Pancreas (tissue), 10 donors: ENCODE results near the gene DCP1B. TPM values are rescaled to one million over a fixed set of nuclear protein-coding genes. Genes with fewer than 3 reads are reported as not detected.

ENCODE experiments used
- ATAC-seq, 4 donors: fragments of 200-7000 bp; cut with Tn5 transposase; one replicate each; pipeline versions ENCODE4 v1.8.0 to v1.9.1; 2020; ENCODE audit warnings: mild to moderate bottlenecking in 4 of 4, moderate library complexity in 4 of 4
- DNase-seq, 6 donors: peaks; one replicate each; pipeline ENCODE4 v3.0.0-alpha.2; 2020
- FAIRE-seq: peaks from 2 replicates; lab custom pipeline; 2012; peaks lifted over from hg19 to GRCh38; lab: Jason Lieb, UNC
- H3K27ac ChIP-seq, 4 donors: fragments of 200-600 bp; sonication (generic); 1 replicate in 3 of 4; 2 replicates in 1 of 4; pipeline versions ENCODE4 v1.5.0 to v1.8.0; 2020
- H3K27me3 ChIP-seq, 4 donors: fragments of 200-600 bp; one replicate each; pipeline ENCODE4 v1.8.0; 2021
- H3K36me3 ChIP-seq, 3 donors: fragments of 200-600 bp; sonication (generic) in 1 of 3; one replicate each; pipeline versions ENCODE4 v1.5.0 to v1.8.0; 2020 to 2021
- H3K4me1 ChIP-seq, 3 donors: fragments of 200-600 bp; one replicate each; pipeline ENCODE4 v1.8.0; 2021
- H3K4me3 ChIP-seq, 4 donors: fragments of 200-600 bp; sonication (generic) in 2 of 4; one replicate each; pipeline versions ENCODE4 v1.5.0 to v1.8.0; 2020 to 2021
- H3K9me3 ChIP-seq, 4 donors: fragments of 200-600 bp; one replicate each; pipeline ENCODE4 v1.8.0; 2021
- CTCF ChIP-seq, 4 donors: fragments of 200-600 bp; sonication (generic) in 3 of 4; IDR thresholded peaks; one replicate each; pipeline versions ENCODE4 v1.5.0 to v1.8.0; 2021; ENCODE audit warnings: antibody characterized with exemption in 4 of 4
- WGBS, 2 donors: extraction: QIAGEN DNeasy Blood & Tissue Kit; methylation state at CpG; one replicate each; pipeline ENCODE4 v1.1.7; 2013; 5-methylcytosine and 5-hydroxymethylcytosine counted together
- intact Hi-C, 3 donors: fragments of 100-400 bp; cut with DNase I; formaldehyde crosslinking; loops; one replicate each; pipeline versions ENCODE4 v1.11.1 to v1.14.2; 2022
- polyA plus RNA-seq, 2 donors: library from polyadenylated mRNA; stranded (reverse); fragments of 200-250 nt; gene quantifications; one replicate each; pipeline ENCODE4 v1.2.3, GENCODE V29; 2013
- total RNA-seq, 6 donors: library from RNA; stranded (reverse); fragmentation: NEBNext Ultra II Directional in 4 of 6; extraction: Animal tissue kit (Norgen Biotek cat#: 25700) in 4 of 6; gene quantifications; one replicate each; pipeline versions ENCODE4 v1.2.1 to v1.2.4, GENCODE V29; 2021 to 2023
- donor health status: healthy with polysubstance abuse.
- donor health status: DM: no; HTN: no; CAD: no; lungs with moderate emphysema.
- donor health status: DM: no; HTN: no; CAD: no.
- donor health status: control.
- donor health status: control.
- donor health status: Bipolar disorder and iron deficiency.
- donor health status: DM: yes; HTN: yes; CAD: no.
- donor health status: DM: no; HTN: no; CAD: no.
- donor health status: DM: no; HTN: no; CAD: no.
- donor health status: DM: yes; HTN: yes; CAD: no.

DCP1B gene
- total and polyA plus RNA-seq, 8 donors: 3.4 to 7.5 (median 6.6) TPM

- H3K27me3 ChIP-seq: no peaks in the 10 kb centered on the region
- TF ChIP-seq CTCF (IDR thresholded peaks at IDR 0.05): no peak
- ATAC-seq (no peak), DNase-seq (no peak), FAIRE-seq (no peak)
- no peak overlapping the region for H3K4me3 ChIP-seq
- WGBS, 2 donors: 39 to 58% methylated on average over 3 of the region's 3 CpGs
- no peaks in the 10 kb centered on the region for H3K9me3 ChIP-seq
- H3K36me3 ChIP-seq: no peaks in the 10 kb centered on the region
- intact Hi-C loops: loop anchor here in 2 of 3 donors (5.0 to 10.0 kb wide), 2 partner anchors 118 to 121 kb away; no protein-coding TSS in a partner anchor
- no peaks in the 10 kb centered on the region for H3K4me1 ChIP-seq
- no peak overlapping the region for H3K27ac ChIP-seq
Measured at GRCh38 chr12:1925684-1926006, 78.6 kb downstream of the DCP1B start.

DNA sequence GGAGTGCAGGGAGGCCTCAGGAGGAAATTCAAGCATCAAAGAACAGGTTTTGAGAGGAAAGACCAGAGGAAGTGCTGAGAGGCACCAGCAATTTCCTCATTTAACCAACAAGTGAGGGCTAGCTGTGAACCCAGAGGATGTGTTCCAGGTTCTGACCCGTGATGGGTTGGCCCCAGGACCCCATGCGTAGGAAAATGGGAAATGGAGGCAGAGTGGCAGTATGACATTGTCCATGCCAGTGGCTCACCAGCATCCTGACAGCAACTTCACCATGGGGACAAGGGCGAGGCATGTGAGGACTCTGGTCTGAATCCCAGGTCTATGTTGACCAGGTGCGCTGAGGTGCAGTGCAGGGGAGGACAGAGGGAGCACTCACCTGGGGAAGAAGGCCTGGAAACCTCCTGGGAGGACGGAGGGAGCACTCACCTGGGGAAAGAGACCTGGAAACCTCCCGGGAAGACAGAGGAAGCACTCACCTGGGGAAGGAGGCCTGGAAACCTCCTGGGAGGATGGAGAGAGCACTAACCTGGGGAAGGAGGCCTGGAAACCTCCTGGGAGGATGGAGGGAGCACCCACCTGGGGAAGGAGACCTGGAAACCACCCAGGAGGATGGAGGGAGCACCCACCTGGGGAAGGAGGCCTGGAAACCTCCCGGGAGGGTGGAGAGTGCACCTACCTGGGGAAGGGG lies 79.1 kb downstream of the DCP1B start:
- TF ChIP-seq CTCF (IDR thresholded peaks at IDR 0.05): no peak
- WGBS, 2 donors: 57 to 71% methylated on average over 7 of the region's 7 CpGs
- Histone ChIP-seq H3K9me3 (no peaks in the 10 kb centered on the region), H3K4me3 (no peak overlapping the region), H3K36me3 (no peaks in the 10 kb centered on the region), H3K27ac (no peak overlapping the region), H3K27me3 (no peaks in the 10 kb centered on the region), H3K4me1 (no peaks in the 10 kb centered on the region)
- no peak for ATAC-seq
- FAIRE-seq: no peak
- DNase-seq: peak in 2 of 6 donors; percentile 5 to 10
- intact Hi-C loops: loop anchor here in 2 of 3 donors (5.0 to 10.0 kb wide), 2 partner anchors 118 to 120 kb away; no protein-coding TSS in a partner anchor

DNA sequence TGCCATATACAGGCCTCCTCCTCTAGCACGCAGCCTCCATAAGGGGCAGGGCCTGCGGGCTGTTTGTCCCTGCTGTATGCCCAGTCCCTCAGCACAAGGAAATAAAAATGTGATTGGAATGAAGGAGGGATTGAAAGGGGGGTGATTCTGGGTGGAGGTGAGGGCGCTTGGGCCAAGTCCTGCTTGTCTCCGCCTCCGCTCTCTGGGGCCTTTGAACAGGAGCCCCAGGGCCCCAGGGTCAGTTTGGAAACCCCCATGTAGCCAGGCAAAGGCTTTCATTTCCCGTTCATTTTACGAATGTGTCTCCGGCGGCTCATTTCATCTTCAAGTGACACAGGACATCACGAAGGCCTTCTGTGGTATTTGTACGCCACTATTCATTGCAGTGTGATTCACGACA lies 81.3 kb downstream of the DCP1B start:
- ATAC-seq: no peak
- Histone ChIP-seq H3K27ac (no peak overlapping the region), H3K36me3 (no peaks in the 10 kb centered on the region), H3K9me3 (no peaks in the 10 kb centered on the region), H3K4me1 (no peaks in the 10 kb centered on the region), H3K27me3 (no peaks in the 10 kb centered on the region), H3K4me3 (no peak overlapping the region)
- TF ChIP-seq CTCF (IDR thresholded peaks at IDR 0.05): no peak
- FAIRE-seq: no peak
- DNase-seq: no peak
- intact Hi-C loops: loop anchor here in 1 of 3 donors (10.0 kb wide), 1 partner anchor 118 kb away; no protein-coding TSS in a partner anchor
- whole genome bisulfite sequencing, 2 donors: 81 to 89% methylated on average over 12 of the region's 12 CpGs

GRCh38 chr12:1922075-1922709 lies 82.1 kb downstream of the DCP1B start:
- ATAC-seq (peak in 1 of 4 donors; percentile 58), FAIRE-seq (no peak), DNase-seq (peak in 2 of 6 donors; percentile 3 to 10)
- no peak for TF ChIP-seq CTCF (IDR thresholded peaks at IDR 0.05)
- Histone ChIP-seq H3K4me1 (no peaks in the 10 kb centered on the region), H3K9me3 (no peaks in the 10 kb centered on the region), H3K27me3 (no peaks in the 10 kb centered on the region), H3K27ac (no peak overlapping the region), H3K36me3 (no peaks in the 10 kb centered on the region), H3K4me3 (no peak overlapping the region)
- 59 to 76% methylated on average over 40 of the region's 40 CpGs for WGBS, 2 donors
- intact Hi-C loops: loop anchor here in 1 of 3 donors (10.0 kb wide), 1 partner anchor 117 kb away; no protein-coding TSS in a partner anchor
